Hepatocyte (in vitro differentiated cells): ENCODE measurements around the gene MICAL3. TPM values are rescaled to one million over a fixed set of nuclear protein-coding genes. Genes with fewer than 3 reads are reported as not detected.

ENCODE experiments used
- DNase-seq: peaks from one replicate; pipeline ENCODE4 v3.0.0-alpha.2; 2016; ENCODE audit warnings: low spot score
- H2AFZ ChIP-seq: fragments of 200-600 bp; sonication (generic); 2 replicates; pipeline ENCODE4 v1.6.0; 2016; ENCODE audit warnings: antibody characterized with exemption, mild to moderate bottlenecking
- H3K27ac ChIP-seq: fragments of 200-600 bp; sonication (generic); 2 replicates; pipeline ENCODE4 v1.5.1; 2016; ENCODE audit warnings: mild to moderate bottlenecking
- H3K27me3 ChIP-seq: fragments of 200-600 bp; sonication (generic); 2 replicates; pipeline ENCODE4 v1.6.1; 2016
- H3K36me3 ChIP-seq: fragments of 200-600 bp; sonication (generic); replicated peaks from 2 replicates; pipeline ENCODE4 v1.5.1; 2016; ENCODE audit warnings: low read depth; ENCODE audit not compliant: insufficient read depth
- H3K4me1 ChIP-seq: fragments of 200-600 bp; sonication (generic); 2 replicates; pipeline ENCODE4 v1.5.1; 2016; ENCODE audit warnings: mild to moderate bottlenecking, moderate library complexity; ENCODE audit not compliant: insufficient read depth
- H3K4me2 ChIP-seq: fragments of 200-600 bp; sonication (generic); 2 replicates; pipeline ENCODE4 v1.6.0; 2016
- H3K4me3 ChIP-seq: fragments of 200-600 bp; sonication (generic); 2 replicates; pipeline ENCODE4 v1.5.1; 2016; ENCODE audit warnings: mild to moderate bottlenecking
- H3K79me2 ChIP-seq: fragments of 200-600 bp; sonication (generic); 2 replicates; pipeline ENCODE4 v1.6.0; 2017; ENCODE audit warnings: mild to moderate bottlenecking
- H3K9me2 ChIP-seq: fragments of 200-600 bp; sonication (generic); replicated peaks from 2 replicates; pipeline ENCODE4 v1.6.0; 2017; ENCODE audit warnings: mild to moderate bottlenecking; ENCODE audit not compliant: insufficient read depth
- H3K9me3 ChIP-seq: fragments of 200-600 bp; sonication (generic); 2 replicates; pipeline ENCODE4 v1.5.1; 2016; ENCODE audit warnings: low read depth, mild to moderate bottlenecking
- H4K20me1 ChIP-seq: fragments of 200-600 bp; sonication (generic); 2 replicates; pipeline ENCODE4 v1.6.0; 2016; ENCODE audit warnings: mild to moderate bottlenecking; ENCODE audit not compliant: insufficient read depth, poor library complexity, severe bottlenecking
- CTCF ChIP-seq: fragments of 200-600 bp; sonication (generic); IDR thresholded peaks from 2 replicates; pipeline ENCODE4 v1.5.1; 2016; ENCODE audit warnings: antibody characterized with exemption, mild to moderate bottlenecking; ENCODE audit not compliant: poor library complexity
- EZH2 ChIP-seq: fragments of 200-600 bp; sonication (generic); IDR thresholded peaks from 2 replicates; pipeline ENCODE4 v1.6.1; 2016; ENCODE audit warnings: antibody characterized with exemption, mild to moderate bottlenecking, borderline replicate concordance
- EZH2phosphoT487 ChIP-seq: fragments of 200-600 bp; sonication (generic); IDR thresholded peaks from one replicate; pipeline ENCODE4 v1.6.1; 2018; ENCODE audit warnings: antibody characterized with exemption, mild to moderate bottlenecking, low read depth, moderate library complexity; ENCODE audit not compliant: unreplicated experiment, severe bottlenecking
- WGBS: methylation state at CpG from one replicate; pipeline ENCODE4 v1.1.6; 2016; ENCODE audit warnings: low lambda C conversion rate; ENCODE audit errors: missing lambda C conversion rate; 5-methylcytosine and 5-hydroxymethylcytosine counted together
- polyA plus RNA-seq: library from polyadenylated mRNA; unstranded; fragments of >200 nt; fragmentation: Nextera tagmentation; extraction: Ambion mirVana; gene quantifications from 2 replicates; pipeline ENCODE4 v1.2.1, GENCODE V29; 2016
- total RNA-seq: library from RNA; depleted of rRNA; stranded (reverse); fragments of >200 nt; gene quantifications from 2 replicates; pipeline ENCODE4 v1.2.3, GENCODE V29; 2014

The MICAL3 gene
- total and polyA plus RNA-seq, 2 experiments from 2014 or later = 4.6 to 22.7 TPM

GRCh38 chr22:17792299-17792698 lies 232.1 kb downstream of the MICAL3 start:
- no peak overlapping the region for H3K4me3 ChIP-seq
- no peaks in the 10 kb centered on the region for H3K4me1 ChIP-seq
- no peaks in the 10 kb centered on the region for H4K20me1 ChIP-seq
- DNase-seq = no peak
- no peaks in the 10 kb centered on the region for H3K9me3 ChIP-seq
- no peaks in the 10 kb centered on the region for H3K36me3 ChIP-seq
- no peaks in the 10 kb centered on the region for H3K27me3 ChIP-seq
- H3K27ac ChIP-seq = no peak overlapping the region
- no peaks in the 10 kb centered on the region for H3K79me2 ChIP-seq
- WGBS = 60% methylated on average over 5 of the region's 5 CpGs
- H3K9me2 ChIP-seq = no peaks in the 10 kb centered on the region
- H2AFZ ChIP-seq = no peak overlapping the region
- H3K4me2 ChIP-seq = no peak overlapping the region
- TF ChIP-seq EZH2phosphoT487 (no peak), EZH2 (no peak)

GRCh38 chr22:17791196-17791595 lies 233.2 kb downstream of the MICAL3 start:
- TF ChIP-seq EZH2phosphoT487 (no peak), CTCF (no peak), EZH2 (no peak)
- Histone ChIP-seq H4K20me1 (no peaks in the 10 kb centered on the region), H3K36me3 (no peaks in the 10 kb centered on the region), H3K4me3 (no peak overlapping the region), H3K9me3 (no peaks in the 10 kb centered on the region), H3K79me2 (no peaks in the 10 kb centered on the region), H3K27me3 (no peaks in the 10 kb centered on the region), H3K4me2 (no peak overlapping the region), H3K4me1 (no peaks in the 10 kb centered on the region), H3K9me2 (no peaks in the 10 kb centered on the region), H3K27ac (no peak overlapping the region), H2AFZ (no peak overlapping the region)
- DNase-seq = no peak
- WGBS = 95% methylated on average over 21 of the region's 21 CpGs

- Histone ChIP-seq H3K4me2 (no peak overlapping the region), H3K79me2 (no peaks in the 10 kb centered on the region), H2AFZ (no peak overlapping the region), H3K9me3 (no peaks in the 10 kb centered on the region), H3K27ac (no peak overlapping the region), H3K4me1 (no peaks in the 10 kb centered on the region), H3K9me2 (no peaks in the 10 kb centered on the region), H3K36me3 (no peaks in the 10 kb centered on the region), H3K4me3 (no peak overlapping the region), H4K20me1 (no peaks in the 10 kb centered on the region), H3K27me3 (no peaks in the 10 kb centered on the region)
- 94% methylated on average over 26 of the region's 27 CpGs for WGBS
- DNase-seq = no peak
- no peak for TF ChIP-seq EZH2
Measured at GRCh38 chr22:17789379-17790200, 234.8 kb downstream of the MICAL3 start.

- no peak overlapping the region for H3K4me2 ChIP-seq
- H3K4me1 ChIP-seq = no peaks in the 10 kb centered on the region
- WGBS = 93% methylated on average over 32 of the region's 32 CpGs
- H3K27me3 ChIP-seq = no peaks in the 10 kb centered on the region
- no peak for DNase-seq
- no peaks in the 10 kb centered on the region for H4K20me1 ChIP-seq
- H3K9me2 ChIP-seq = no peaks in the 10 kb centered on the region
- H3K27ac ChIP-seq = no peak overlapping the region
- no peak overlapping the region for H2AFZ ChIP-seq
- no peaks in the 10 kb centered on the region for H3K36me3 ChIP-seq
- no peaks in the 10 kb centered on the region for H3K9me3 ChIP-seq
- TF ChIP-seq EZH2phosphoT487 (no peak), CTCF (no peak), EZH2 (no peak)
- H3K79me2 ChIP-seq = no peaks in the 10 kb centered on the region
- H3K4me3 ChIP-seq = no peak overlapping the region
Measured at GRCh38 chr22:17788528-17789378, 235.6 kb downstream of the MICAL3 start.
